ENCODE data around the gene UROC1. TPM values are rescaled to one million over a fixed set of nuclear protein-coding genes. Genes with fewer than 3 reads are reported as not detected.

UROC1 gene
- total and polyA plus RNA-seq, 2 of the 4 experiments (the other 2 are of a cell fraction) = not detected

DNA sequence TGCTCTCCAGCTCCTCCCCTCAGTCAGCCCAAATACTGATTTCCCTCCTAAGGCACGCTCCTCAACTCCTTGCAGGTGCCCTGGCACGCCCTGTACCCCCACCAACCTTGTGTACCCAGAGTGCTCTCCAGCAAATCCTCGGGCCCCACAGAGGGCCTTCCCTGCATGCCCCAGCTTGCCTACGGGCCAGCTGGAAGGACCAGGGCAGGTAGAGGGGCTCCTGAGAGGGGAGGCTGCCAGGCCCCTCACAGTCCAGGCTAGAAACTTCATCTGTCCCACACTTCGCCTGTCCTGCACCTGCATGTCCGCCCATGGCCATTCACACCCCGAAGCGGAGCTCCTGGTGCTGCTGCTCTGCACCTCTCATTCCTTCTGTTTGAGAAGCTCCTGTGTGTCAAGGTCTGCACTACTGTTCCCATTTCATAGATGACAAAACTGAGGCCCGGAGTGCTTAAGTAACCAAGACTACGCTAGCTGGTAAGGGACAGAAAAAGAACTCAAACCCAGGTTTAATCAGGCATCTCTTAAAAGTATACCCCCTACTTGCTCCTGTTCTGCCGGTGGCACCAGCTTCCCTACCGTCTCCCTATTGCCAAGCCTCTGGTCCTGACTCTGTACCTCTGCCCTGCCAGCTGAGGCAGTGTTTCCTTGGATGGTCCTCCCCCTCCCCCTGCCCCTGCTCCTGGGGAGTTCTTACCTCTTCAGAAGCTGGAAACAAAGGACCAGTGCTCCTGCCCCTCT, 77.4 kb downstream of the UROC1 start:
- H3K27me3 ChIP-seq (ENCODE audit: control insufficient read depth, insufficient read depth, low read length) = no peaks in the 10 kb centered on the region
- no peak overlapping the region for H3K27ac ChIP-seq (ENCODE audit: insufficient read depth, low read length)
- no peak overlapping the region for H4K8ac ChIP-seq (ENCODE audit: low read depth in 2 of 2, low read length in 2 of 2)
- H3K4ac ChIP-seq (ENCODE audit: low read depth, low read length) = no peak overlapping the region
- no peak overlapping the region for H2BK15ac ChIP-seq (ENCODE audit: low read depth, low read length)
- H2BK5ac ChIP-seq (ENCODE audit: low read depth, low read length, poor library complexity, severe bottlenecking) = no peak overlapping the region
- in situ Hi-C loops (cut with MboI; ENCODE audit: low sequenced_read_pairs) (no loop called here), dilution Hi-C loops (cut with HindIII; ENCODE audit: low sequenced_read_pairs, unreplicated experiment) (no loop called here), intact Hi-C loops (cut with micrococcal nuclease) (no loop called here)
- no peaks in the 10 kb centered on the region for H3K4me1 ChIP-seq (ENCODE audit: control insufficient read depth, insufficient read depth, low read length)
- BruUV-seq (replicated peaks) = no TSS peak
- H2AK9ac ChIP-seq (replicated peaks; ENCODE audit: low read depth, low read length, poor library complexity) = no peak overlapping the region
- H3K9ac ChIP-seq (ENCODE audit: low read depth, low read length) = no peak overlapping the region
- H3K23ac ChIP-seq (ENCODE audit: low read depth, low read length) = no peak overlapping the region
- ChIA-PET POLR2A (ENCODE audit: unreplicated experiment) (no interaction called here), CTCF (interaction anchor here (0.6 kb wide), 1 partner anchor 1487 kb away, joined by 3 read pairs; no protein-coding TSS in a partner anchor)
- no peaks in the 10 kb centered on the region for H3K79me1 ChIP-seq (ENCODE audit: low read depth in 1 of 2, low read length in 2 of 2)
- no peak overlapping the region for H2BK20ac ChIP-seq (ENCODE audit: low read depth, low read length)
- H3K56ac ChIP-seq (ENCODE audit: extremely low read depth, insufficient read depth, low read length) = no peak overlapping the region
- H4K5ac ChIP-seq (ENCODE audit: low read depth, low read length) = no peak overlapping the region
- ATAC-seq (ENCODE audit: low read depth) (no peak), DNase-seq (no peak)
- peaks cover 2% of the 10 kb centered on the region; the same call in 1 of the 2 replicates for H3K36me3 ChIP-seq (ENCODE audit: control insufficient read depth, insufficient read depth, low read length)
- no peaks in the 10 kb centered on the region; the same call in 1 of the 2 replicates for H4K20me1 ChIP-seq (ENCODE audit: insufficient read depth, low read length)
- H3K4me2 ChIP-seq (ENCODE audit: low read depth, low read length) = no peak overlapping the region
- no peak overlapping the region for H4K91ac ChIP-seq (ENCODE audit: insufficient read depth, low read depth, low read length)
- H2AK5ac ChIP-seq (ENCODE audit: low read depth, low read length) = no peak overlapping the region
- H3K9me3 ChIP-seq (ENCODE audit: control insufficient read depth, insufficient read depth, low read length) = no peaks in the 10 kb centered on the region
- no peak overlapping the region for H2BK120ac ChIP-seq (ENCODE audit: low read depth, low read length)
- WGBS, 2 experiments (ENCODE audit: extremely low coverage in 2 of 2, insufficient read length in 1 of 2) = 86% methylated on average over 2 of the region's 12 CpGs; no CpG with 5 or more reads in 1 of the 2 experiments
- TF ChIP-seq SMC3 (IDR thresholded peaks at IDR 0.05; ENCODE audit: low read depth, low read length) = no peak
- no peak for TF ChIP-seq RFX5 (IDR thresholded peaks at IDR 0.05; ENCODE audit: low read depth, low read length)
- no peak for TF ChIP-seq CEBPB (IDR thresholded peaks at IDR 0.05; ENCODE audit: low read depth, low read length)
- no peaks in the 10 kb centered on the region for H3K9me1 ChIP-seq (ENCODE audit: insufficient read depth, low read length)
- no peak overlapping the region for H3K14ac ChIP-seq (replicated peaks; ENCODE audit: low read depth, low read length)
- H2AFZ ChIP-seq (replicated peaks; ENCODE audit: low read length, poor library complexity) = no peak overlapping the region
- no peak overlapping the region for H3K4me3 ChIP-seq (ENCODE audit: insufficient read depth, low read depth, low read length)
- H3K18ac ChIP-seq (ENCODE audit: low read depth, low read length) = no peak overlapping the region
